Central memory CD4-positive, alpha-beta T cell (primary cell): Measurements from ENCODE around the gene MEX3C.

Source experiments
- DNase-seq: peaks from one replicate; pipeline ENCODE4 v3.0.0; 2022

Gene MEX3C

GRCh38 chr18:51191128-51191717 is 6.3 kb downstream of the MEX3C start:
- DNase-seq: peak; percentile 29

DNA sequence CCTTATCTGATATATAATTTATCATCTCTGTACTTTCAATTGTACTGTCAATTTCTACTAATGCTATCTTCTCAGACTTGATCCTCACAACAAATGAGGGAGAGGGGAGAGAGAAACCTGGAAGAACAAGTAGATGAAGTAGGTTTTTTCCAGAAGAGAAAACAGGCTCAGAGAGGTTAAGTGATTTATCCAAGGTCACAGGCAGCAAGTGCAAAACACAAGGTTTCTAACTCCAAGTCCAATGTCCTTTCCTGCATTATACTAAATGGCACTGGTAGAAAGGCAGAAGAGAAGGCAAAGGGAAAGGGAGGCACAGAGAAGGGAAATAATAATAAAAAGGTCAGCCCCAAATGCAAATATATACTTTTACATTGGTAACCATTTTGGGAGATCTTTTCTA is 7.5 kb downstream of the MEX3C start:
- DNase-seq: no peak

- no peak for DNase-seq
Measured at GRCh38 chr18:51188024-51188701, 9.3 kb downstream of the MEX3C start.

- no peak for DNase-seq
Measured at GRCh38 chr18:51185075-51185474, 12.4 kb downstream of the MEX3C start.

GRCh38 chr18:51184091-51184457 is 13.4 kb downstream of the MEX3C start:
- no peak for DNase-seq

DNA sequence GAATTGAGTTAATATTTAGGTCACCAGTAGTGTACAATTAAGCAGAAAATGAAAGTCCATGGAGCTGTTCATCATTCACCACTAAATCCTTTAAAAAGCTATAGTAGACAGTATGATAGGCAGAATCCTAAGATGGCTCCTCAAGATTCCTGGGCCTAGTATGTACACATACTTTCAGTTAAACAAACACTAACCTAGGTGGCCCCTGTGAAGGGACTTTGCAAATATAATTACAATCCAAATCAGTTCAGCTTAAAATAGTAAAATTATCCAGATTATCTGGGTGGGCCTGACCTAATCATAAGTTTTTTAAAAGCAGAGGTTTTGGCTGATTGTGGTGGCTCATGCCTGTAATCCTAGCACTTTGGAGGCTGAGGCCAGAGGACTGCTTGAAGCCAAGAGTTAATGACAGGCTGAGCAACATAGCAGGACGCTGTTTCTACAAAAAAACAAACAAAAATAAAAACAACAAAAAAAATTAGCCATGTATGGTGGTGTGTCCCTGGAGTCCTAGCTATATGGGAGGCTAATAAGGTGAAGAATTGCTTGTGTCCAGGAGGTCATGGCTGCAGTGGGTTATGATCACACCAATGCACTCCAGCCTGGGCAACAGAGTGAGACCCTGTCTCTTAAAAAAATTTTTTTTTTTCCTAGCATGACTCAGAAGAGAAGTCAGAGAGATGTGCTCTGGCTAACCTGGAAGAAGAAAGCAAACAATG is 13.9 kb downstream of the MEX3C start:
- DNase-seq: no peak

DNA sequence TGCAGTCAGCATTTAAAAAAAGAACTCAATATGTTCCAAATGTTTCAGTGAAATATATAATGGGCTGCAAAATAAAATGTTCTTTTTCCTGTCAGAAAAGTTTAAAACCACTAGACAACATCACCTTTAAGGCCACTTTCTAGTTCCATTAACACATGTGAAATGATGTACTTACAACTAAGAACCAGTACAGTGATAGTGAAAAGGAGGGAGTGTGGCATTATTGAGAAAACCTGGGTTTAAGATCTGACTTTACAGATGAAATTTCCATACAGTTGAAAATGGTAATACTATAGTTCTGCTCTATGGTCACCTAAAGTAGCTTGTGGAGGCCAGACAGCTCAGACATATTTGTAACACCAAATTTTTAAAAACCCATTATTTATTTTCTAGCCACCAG is 14.7 kb downstream of the MEX3C start:
- no peak for DNase-seq

- no peak for DNase-seq
Measured at GRCh38 chr18:51171625-51172259, 25.7 kb downstream of the MEX3C start.

- no peak for DNase-seq
Measured at GRCh38 chr18:51171223-51171622, 26.3 kb downstream of the MEX3C start.

DNA sequence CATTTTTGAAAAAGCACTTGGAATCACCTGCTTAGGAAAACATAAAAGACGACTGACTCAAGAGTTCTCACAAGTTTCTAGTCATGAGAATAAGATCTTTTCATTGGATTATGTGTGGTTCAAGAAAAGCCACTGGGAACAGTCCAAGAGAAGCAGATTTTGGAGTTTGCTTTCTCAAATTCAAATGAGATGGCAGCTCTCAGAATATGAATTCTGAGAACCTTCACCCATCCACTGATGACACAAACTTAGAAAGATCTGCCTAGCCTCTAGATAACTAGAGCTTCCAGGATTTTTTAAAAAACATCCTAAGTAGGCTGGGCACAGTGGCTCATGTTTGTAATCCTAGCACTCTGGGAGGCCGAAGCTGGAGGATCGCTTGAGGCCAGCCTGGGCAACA is 26.8 kb downstream of the MEX3C start:
- DNase-seq: no peak

GRCh38 chr18:51169731-51170130 is 27.8 kb downstream of the MEX3C start:
- no peak for DNase-seq

GRCh38 chr18:51168960-51169662 is 28.4 kb downstream of the MEX3C start:
- DNase-seq: no peak

DNA sequence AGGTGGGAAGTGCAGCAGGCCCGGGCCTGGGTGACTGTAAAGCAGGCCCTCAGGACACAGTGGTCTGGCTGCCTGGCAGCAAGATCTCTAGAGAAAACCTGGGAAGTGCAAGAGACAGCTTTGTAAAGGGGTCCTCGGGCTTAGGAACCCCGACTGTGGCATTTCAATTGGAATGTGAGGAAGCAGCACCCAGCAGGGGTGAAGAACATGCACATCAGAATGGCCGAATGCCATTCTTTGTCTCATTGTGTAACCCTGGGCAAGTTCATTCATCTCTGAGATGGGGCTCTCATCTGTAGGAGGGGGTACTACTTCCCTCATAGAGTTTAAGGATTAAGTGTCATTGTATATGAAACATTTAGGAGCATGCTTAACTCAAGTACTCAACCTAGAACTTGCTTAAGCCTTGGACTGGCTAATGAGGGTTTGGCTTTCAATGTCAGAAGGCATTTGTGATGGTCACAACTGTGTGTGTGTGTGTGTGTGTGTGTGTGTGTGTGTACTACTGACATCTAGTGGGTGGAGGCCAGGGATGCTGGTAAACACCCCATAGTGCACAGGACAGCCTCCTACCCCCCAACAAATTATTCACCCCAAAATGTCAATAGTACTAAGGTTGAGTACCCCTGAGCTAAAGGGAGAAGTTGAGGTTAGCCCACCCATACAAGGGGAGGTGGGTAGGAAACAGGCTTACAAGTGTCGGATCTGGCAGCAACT is 29.3 kb downstream of the MEX3C start:
- DNase-seq: no peak

GRCh38 chr18:51165296-51165695 is 32.2 kb downstream of the MEX3C start:
- DNase-seq: no peak

- DNase-seq: no peak
Measured at GRCh38 chr18:51164761-51165281, 32.7 kb downstream of the MEX3C start.

DNA sequence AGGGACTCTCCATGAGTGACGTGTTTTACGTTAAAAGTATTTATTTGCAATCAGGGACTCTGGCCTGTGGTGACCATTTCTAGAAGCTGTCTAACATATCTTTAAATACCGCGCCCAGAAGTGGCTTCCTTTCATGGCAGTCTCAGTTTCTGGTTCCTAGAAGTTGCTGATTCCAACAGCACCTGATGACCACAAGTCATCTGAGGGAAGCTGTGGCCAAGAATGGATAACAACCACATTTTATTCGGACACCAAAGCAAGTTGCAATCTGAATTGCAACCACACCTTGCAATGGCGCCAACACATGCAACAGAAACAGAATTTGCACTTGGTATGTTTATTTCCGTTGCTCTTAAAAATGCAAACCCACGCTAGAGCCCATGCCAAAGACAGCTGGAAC is 33.1 kb downstream of the MEX3C start:
- DNase-seq: no peak

DNA sequence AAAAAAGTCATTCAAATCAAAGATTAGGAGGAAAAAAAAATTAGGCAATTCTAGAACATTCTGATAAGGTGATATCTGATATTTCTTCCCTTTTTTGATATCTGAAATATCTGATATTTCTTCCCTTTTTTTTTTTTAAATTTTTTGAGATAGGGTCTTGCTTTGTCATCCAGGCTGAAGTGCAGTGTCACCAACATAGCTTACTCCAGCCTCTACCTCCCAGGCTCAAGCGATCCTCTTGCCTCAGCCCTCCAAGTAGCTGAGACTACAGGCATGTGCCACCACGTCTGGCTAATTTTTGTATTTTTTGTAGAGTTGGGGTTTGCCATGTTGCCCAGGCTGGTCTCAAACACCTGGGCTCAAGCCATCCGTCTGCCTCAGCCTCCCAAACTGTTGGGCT is 33.9 kb downstream of the MEX3C start:
- DNase-seq: no peak

- no peak for DNase-seq
Measured at GRCh38 chr18:51162617-51163016, 34.9 kb downstream of the MEX3C start.

- DNase-seq: no peak
Measured at GRCh38 chr18:51160646-51161045, 36.8 kb downstream of the MEX3C start.

DNA sequence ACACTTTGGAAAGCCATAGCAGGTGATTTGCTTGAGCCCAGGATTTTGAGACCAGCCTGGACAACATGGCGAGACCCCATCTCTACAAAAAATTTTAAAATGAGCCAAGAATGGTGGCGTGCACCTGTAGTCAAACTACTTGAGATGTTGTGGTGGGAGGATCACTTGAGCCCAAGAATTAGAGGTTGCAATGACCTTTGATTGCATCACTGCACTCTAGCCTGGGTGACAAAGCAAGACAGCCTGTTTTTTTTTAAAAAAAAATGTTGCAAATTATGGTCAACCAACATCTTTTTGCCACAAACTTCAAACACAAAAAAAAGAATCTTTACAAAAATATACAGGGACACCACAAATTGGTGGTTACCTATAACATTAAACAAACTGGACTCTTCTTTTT is 40.3 kb downstream of the MEX3C start:
- no peak for DNase-seq

- no peak for DNase-seq
Measured at GRCh38 chr18:51154431-51155063, 42.9 kb downstream of the MEX3C start.
